AG04449 (cell line): Measurements from ENCODE around the gene COL26A1.

Source experiments
- CTCF ChIA-PET: fragments of 350-600 bp; formaldehyde crosslinking; extraction: SDS; loops from one replicate; lab custom pipeline; 2021; ENCODE audit warnings: antibody characterized with exemption; lab: Yijun Ruan, JAX
- POLR2A ChIA-PET: fragments of 400-600, 350-600 bp; formaldehyde crosslinking; extraction: SDS; loops from one replicate; lab custom pipeline; 2020; ENCODE audit warnings: antibody characterized with exemption, inconsistent platforms; lab: Yijun Ruan, JAX
- DNase-seq: peaks from one replicate; pipeline ENCODE4 v3.0.0-alpha.2; 2010; ENCODE audit warnings: low read depth, low spot score
- H3K4me3 ChIP-seq: 2 replicates; pipeline ENCODE4 v1.5.1; 2011; ENCODE audit warnings: low read depth, mild to moderate bottlenecking, control low read depth, low read length
- TF ChIP-seq, protein P1 (sequence below): IDR thresholded peaks from one replicate; pipeline ENCODE4 v1.5.1; 2011; ENCODE audit warnings: mild to moderate bottlenecking, moderate library complexity, low read length, control low read depth, inconsistent platforms; ENCODE audit not compliant: insufficient read depth; ENCODE audit errors: missing control alignments

Gene COL26A1

DNA sequence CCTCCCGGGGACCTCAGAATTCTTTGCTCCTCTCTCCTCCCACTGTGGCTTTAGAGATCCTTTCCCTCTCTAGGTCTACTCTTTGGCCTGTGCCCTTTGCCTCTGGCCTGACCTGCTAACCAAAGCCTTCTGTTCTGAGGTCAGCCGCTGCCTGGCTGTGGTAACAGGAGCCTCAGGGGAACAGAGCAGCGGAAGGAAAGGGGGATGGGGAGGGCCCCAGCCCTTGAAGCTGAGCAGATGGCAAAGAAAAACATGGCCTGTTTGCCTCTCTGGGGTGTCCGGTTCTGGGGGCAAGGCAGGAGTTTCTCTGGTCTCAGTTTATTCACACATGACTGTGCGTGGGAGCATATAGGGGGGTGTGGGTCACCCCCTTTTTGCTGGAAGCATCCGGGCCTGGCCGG, 28.2 kb downstream of the COL26A1 start:
- TF ChIP-seq, protein P1, sequence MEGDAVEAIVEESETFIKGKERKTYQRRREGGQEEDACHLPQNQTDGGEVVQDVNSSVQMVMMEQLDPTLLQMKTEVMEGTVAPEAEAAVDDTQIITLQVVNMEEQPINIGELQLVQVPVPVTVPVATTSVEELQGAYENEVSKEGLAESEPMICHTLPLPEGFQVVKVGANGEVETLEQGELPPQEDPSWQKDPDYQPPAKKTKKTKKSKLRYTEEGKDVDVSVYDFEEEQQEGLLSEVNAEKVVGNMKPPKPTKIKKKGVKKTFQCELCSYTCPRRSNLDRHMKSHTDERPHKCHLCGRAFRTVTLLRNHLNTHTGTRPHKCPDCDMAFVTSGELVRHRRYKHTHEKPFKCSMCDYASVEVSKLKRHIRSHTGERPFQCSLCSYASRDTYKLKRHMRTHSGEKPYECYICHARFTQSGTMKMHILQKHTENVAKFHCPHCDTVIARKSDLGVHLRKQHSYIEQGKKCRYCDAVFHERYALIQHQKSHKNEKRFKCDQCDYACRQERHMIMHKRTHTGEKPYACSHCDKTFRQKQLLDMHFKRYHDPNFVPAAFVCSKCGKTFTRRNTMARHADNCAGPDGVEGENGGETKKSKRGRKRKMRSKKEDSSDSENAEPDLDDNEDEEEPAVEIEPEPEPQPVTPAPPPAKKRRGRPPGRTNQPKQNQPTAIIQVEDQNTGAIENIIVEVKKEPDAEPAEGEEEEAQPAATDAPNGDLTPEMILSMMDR: no peak
- ChIA-PET POLR2A (no interaction called here), CTCF (interaction anchor here (1.5 to 2.2 kb wide), 3 partner anchors 20 to 26 kb away, joined by 3 to 9 read pairs (median 7); no protein-coding TSS in a partner anchor)
- DNase-seq: no peak
- no peak overlapping the region for H3K4me3 ChIP-seq

DNA sequence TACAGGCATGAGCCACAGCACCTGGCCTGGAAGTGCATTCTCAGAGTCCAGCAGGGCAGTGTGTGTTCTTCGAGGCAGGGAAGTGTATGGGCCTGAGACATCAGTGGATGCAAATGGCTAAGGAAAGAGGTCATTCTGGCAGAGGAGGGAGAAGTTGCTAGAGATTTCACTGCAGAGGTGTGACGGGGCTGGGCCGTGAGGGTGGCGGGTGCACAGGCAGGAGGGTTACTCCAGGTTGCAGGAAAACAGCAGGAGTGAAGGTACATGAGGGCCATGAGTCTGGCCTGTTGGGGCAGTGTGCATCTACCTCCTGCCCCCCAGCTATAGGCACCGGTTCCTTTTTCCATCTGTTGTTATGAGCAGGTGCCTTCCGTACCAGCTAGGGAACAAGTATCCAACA, 29.3 kb downstream of the COL26A1 start:
- POLR2A ChIA-PET: no interaction called here
- CTCF ChIA-PET: interaction anchor here (2.1 kb wide), 1 partner anchor 19 kb away, joined by 6 read pairs; no protein-coding TSS in a partner anchor
- TF ChIP-seq, protein P1: no peak
- no peak overlapping the region for H3K4me3 ChIP-seq
- DNase-seq: no peak

DNA sequence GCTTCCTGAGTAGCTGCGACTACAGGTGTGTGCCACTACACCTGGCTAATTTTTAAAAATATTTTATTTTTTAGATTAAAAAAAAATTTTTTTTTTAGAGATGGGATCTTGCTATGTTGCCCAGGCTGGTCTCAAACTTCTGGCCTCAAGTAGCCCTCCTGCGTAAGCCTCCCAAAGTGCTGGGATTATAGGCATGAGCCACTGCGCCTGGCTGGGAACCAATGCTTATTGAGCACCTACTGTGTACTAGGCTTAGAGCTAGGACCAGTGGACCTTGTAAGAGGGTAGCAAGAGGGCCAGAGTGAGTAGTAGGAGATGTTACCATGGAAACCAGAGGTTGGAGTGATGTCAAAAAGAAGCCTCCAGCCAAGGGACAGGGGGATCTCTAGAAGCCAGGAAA, 31.2 kb downstream of the COL26A1 start:
- POLR2A ChIA-PET: no interaction called here
- CTCF ChIA-PET: interaction anchor here (1.9 kb wide), 1 partner anchor 29 kb away, joined by 5 read pairs; no protein-coding TSS in a partner anchor
- no peak for DNase-seq
- no peak overlapping the region for H3K4me3 ChIP-seq
- TF ChIP-seq, protein P1: no peak

DNA sequence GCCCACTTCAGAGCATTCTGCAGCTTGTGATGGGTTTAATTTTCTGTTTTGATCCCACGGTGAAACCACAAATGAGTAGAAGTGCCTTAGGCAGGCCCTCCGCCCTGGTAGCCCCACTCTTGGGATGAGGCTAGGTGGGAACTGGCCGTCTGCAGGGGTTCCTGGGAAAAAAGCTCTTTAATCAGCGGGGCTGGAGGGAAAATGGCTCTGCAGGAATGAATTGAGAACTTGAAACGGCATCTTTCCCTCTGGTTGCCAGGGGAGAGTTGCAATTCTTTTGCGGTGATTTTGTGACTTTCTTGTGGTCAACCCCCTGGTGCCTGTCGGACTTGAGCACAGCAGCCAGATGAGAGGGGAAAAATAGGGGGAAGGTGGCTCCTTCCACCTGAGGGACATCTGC, 32.7 kb downstream of the COL26A1 start:
- CTCF ChIA-PET: no interaction called here
- no peak overlapping the region for H3K4me3 ChIP-seq
- POLR2A ChIA-PET: no interaction called here
- no peak for DNase-seq
- TF ChIP-seq, protein P1: no peak

DNA sequence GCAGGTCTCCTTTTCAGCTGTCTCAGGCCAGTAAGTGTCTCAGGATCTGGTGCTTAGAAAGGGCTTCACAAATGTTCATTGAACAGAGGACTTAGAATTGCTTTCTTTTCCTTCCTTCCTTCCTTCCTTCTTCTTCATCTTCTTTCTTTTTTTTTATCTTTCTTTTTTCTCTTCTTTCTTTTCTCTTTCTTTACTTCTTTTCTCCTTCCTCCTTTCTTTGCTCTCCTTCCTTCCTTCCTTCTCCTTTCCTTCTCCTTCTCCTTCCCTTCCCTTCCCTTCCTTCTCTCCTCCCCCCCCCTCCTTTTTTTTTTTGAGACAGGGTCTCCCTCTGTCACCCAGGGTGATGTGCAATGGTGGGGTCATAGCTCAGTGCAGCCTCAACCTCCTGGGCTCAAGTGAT, 34.6 kb downstream of the COL26A1 start:
- DNase-seq: no peak
- POLR2A ChIA-PET: no interaction called here
- CTCF ChIA-PET: interaction anchor here (0.8 to 2.0 kb wide), 3 partner anchors 13 to 82 kb away, joined by 3 to 6 read pairs (median 4); no protein-coding TSS in a partner anchor
- H3K4me3 ChIP-seq: no peak overlapping the region
- TF ChIP-seq, protein P1: no peak

DNA sequence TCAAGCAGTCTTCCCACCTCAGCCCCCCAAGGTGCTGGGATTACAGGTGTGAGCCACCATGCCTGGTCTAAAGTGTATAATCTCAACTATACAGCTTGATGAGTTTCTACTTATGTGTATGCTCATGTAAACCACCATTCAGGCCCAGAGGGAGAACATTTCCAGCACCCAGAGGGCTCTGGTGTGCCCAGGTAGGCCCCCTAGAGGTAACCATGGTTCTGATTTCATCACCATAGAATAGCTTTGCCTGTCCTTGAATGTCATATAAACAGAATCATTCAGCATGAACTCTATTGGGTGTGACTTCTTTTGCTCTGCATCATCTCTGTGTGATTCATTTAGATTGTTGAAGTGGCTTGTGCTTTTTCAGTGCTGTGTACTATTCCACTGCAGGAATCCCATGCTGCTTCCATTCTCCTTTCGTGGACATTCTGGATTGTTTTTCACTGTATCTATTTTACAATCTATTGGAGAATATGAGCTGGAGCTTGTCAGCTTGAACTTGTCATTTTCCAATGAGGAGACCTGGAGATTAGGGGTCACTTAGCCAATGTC, 35.2 kb downstream of the COL26A1 start:
- no peak overlapping the region for H3K4me3 ChIP-seq
- no peak for DNase-seq
- POLR2A ChIA-PET: no interaction called here
- TF ChIP-seq, protein P1: no peak
- CTCF ChIA-PET: interaction anchor here (0.8 to 2.0 kb wide), 6 partner anchors 11 to 83 kb away, joined by 3 to 8 read pairs (median 4); no protein-coding TSS in a partner anchor
